GM23248 (cell line): ENCODE measurements around the gene TMEM139. TPM values are rescaled to one million over a fixed set of nuclear protein-coding genes. Genes with fewer than 3 reads are reported as not detected.

Source experiments
- DNase-seq: peaks from one replicate; pipeline ENCODE4 v3.0.0-alpha.2; 2015
- H2AFZ ChIP-seq: fragments of 200-600 bp; sonication (generic); 2 replicates; pipeline ENCODE4 v1.6.1; 2016; ENCODE audit warnings: antibody characterized with exemption
- H3F3A ChIP-seq: fragments of 200-600 bp; sonication (generic); 2 replicates; pipeline ENCODE4 v1.6.1; 2016; ENCODE audit warnings: mild to moderate bottlenecking, antibody characterized with exemption, mixed run types; ENCODE audit not compliant: insufficient read depth
- H3K27ac ChIP-seq: fragments of 200-600 bp; sonication (generic); 2 replicates; pipeline ENCODE4 v1.5.1; 2016; ENCODE audit warnings: mild to moderate bottlenecking
- H3K27me3 ChIP-seq: fragments of 200-600 bp; sonication (generic); replicated peaks from 2 replicates; pipeline ENCODE4 v1.6.1; 2016; ENCODE audit warnings: mild to moderate bottlenecking; ENCODE audit not compliant: insufficient read depth
- H3K36me3 ChIP-seq: fragments of 200-600 bp; sonication (generic); 2 replicates; pipeline ENCODE4 v1.6.1; 2016; ENCODE audit warnings: low read depth, mild to moderate bottlenecking
- H3K4me1 ChIP-seq: fragments of 200-600 bp; sonication (generic); 2 replicates; pipeline ENCODE4 v1.6.1; 2016; ENCODE audit warnings: mild to moderate bottlenecking; ENCODE audit not compliant: insufficient read depth
- H3K4me2 ChIP-seq: fragments of 200-600 bp; sonication (generic); one replicate; pipeline ENCODE4 v1.6.1; 2016; ENCODE audit warnings: mild to moderate bottlenecking; ENCODE audit not compliant: unreplicated experiment
- H3K4me3 ChIP-seq: fragments of 200-600 bp; sonication (generic); 2 replicates; pipeline ENCODE4 v1.5.1; 2016; ENCODE audit warnings: mild to moderate bottlenecking
- H3K79me2 ChIP-seq: fragments of 200-600 bp; sonication (generic); 2 replicates; pipeline ENCODE4 v1.6.1; 2016; ENCODE audit warnings: mild to moderate bottlenecking; ENCODE audit not compliant: insufficient read depth
- H3K9ac ChIP-seq: fragments of 200-600 bp; sonication (generic); 2 replicates; pipeline ENCODE4 v1.6.1; 2016; ENCODE audit warnings: mild to moderate bottlenecking
- H3K9me2 ChIP-seq: fragments of 200-600 bp; sonication (generic); 2 replicates; pipeline ENCODE4 v1.6.1; 2016; ENCODE audit warnings: mixed run types, mild to moderate bottlenecking, moderate library complexity; ENCODE audit not compliant: insufficient read depth
- H3K9me3 ChIP-seq: fragments of 200-600 bp; sonication (generic); one replicate; pipeline ENCODE4 v1.6.1; 2017; ENCODE audit warnings: low read depth
- H4K20me1 ChIP-seq: fragments of 200-600 bp; sonication (generic); 2 replicates; pipeline ENCODE4 v1.6.0; 2016; ENCODE audit not compliant: insufficient read depth
- EZH2 ChIP-seq: fragments of 200-600 bp; sonication (generic); IDR thresholded peaks from 2 replicates; pipeline ENCODE4 v1.6.1; 2018; ENCODE audit warnings: antibody characterized with exemption, mild to moderate bottlenecking; ENCODE audit not compliant: insufficient read depth, poor library complexity, severe bottlenecking
- EZH2phosphoT487 ChIP-seq: fragments of 200-600 bp; sonication (generic); IDR thresholded peaks from 2 replicates; pipeline ENCODE4 v1.6.1; 2018; ENCODE audit warnings: antibody characterized with exemption, moderate library complexity, mild to moderate bottlenecking, low read depth; ENCODE audit not compliant: insufficient read depth
- WGBS, 2 experiments: methylation state at CpG; one replicate each; pipeline ENCODE4 v1.1.6; 2015 to 2017; ENCODE audit warnings: low lambda C conversion rate in 2 of 2, low coverage in 1 of 2; ENCODE audit errors: missing lambda C conversion rate in 2 of 2; 5-methylcytosine and 5-hydroxymethylcytosine counted together
- in situ Hi-C: fragments of 300-500 bp; cut with MboI; formaldehyde crosslinking; loops from 2 replicates; pipeline ENCODE4 v1.15.0; 2020
- polyA plus RNA-seq: library from polyadenylated mRNA; unstranded; fragments of >200 nt; fragmentation: Nextera tagmentation; extraction: Ambion mirVana; gene quantifications from 2 replicates; pipeline ENCODE4 v1.2.1, GENCODE V29; 2016
- total RNA-seq: library from RNA; depleted of rRNA; stranded (reverse); fragments of >200 nt; shearing (Covaris generic); gene quantifications from 2 replicates; pipeline ENCODE4 v1.2.3, GENCODE V29; 2014

Gene TMEM139
- total and polyA plus RNA-seq, 2 experiments from 2014 or later: not detected

DNA sequence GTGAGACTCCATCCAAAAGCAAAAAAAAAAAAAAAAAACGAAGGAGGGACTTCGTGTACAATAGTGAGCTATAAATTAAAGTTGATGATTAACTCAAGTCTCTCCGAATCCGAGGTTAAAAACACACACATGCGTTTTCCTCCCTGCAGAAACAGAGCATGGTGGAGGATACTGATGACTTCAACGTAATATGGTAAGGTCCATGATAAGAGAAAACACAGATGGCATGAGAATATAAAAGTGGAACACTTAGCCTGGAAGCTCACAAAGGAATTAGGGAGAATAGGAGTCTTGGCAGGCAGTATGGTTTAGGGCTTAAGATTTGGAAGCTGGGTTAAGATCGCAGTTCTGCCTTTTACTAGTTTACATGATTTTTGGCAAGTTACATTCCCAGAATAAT is 41.6 kb upstream of the TMEM139 start:
- H3K9me2 ChIP-seq: no peaks in the 10 kb centered on the region
- no peaks in the 10 kb centered on the region for H3K79me2 ChIP-seq
- H4K20me1 ChIP-seq: no peaks in the 10 kb centered on the region
- no peak overlapping the region for H3K4me3 ChIP-seq
- TF ChIP-seq EZH2 (no peak), EZH2phosphoT487 (no peak)
- no peaks in the 10 kb centered on the region for H3K36me3 ChIP-seq
- H3K9me3 ChIP-seq: no peaks in the 10 kb centered on the region
- no peak overlapping the region for H3K4me2 ChIP-seq
- no peak for DNase-seq
- in situ Hi-C loops: no loop called here
- H3K9ac ChIP-seq: no peak overlapping the region
- peaks cover 26% of the 10 kb centered on the region; the same call in 1 of the 2 replicates for H3K4me1 ChIP-seq
- no peak overlapping the region for H3K27ac ChIP-seq
- no peak overlapping the region for H2AFZ ChIP-seq
- no peaks in the 10 kb centered on the region for H3K27me3 ChIP-seq
- 69 to 73% methylated on average over 7 of the region's 7 CpGs for WGBS, 2 experiments
- H3F3A ChIP-seq: peaks cover 26% of the 10 kb centered on the region

DNA sequence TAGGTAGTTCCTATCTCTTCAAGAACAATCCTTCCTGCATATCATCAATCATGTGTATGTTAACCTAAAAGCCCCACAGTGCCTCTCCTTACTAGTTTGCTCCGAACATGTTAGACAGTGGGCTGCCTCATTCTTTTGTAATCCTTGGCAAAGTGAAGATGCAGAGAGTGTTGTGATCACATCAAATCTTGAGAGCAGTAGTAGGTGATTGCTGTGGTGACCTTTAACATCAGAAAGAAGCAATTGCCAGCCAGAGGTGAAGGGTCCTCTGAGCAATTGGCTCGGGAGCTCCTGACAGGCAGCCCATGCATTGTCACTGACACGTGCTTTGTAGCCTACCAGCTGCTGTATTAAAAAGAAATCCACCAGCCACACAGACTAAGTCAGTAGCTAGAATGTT is 41.1 kb upstream of the TMEM139 start:
- no peak overlapping the region for H2AFZ ChIP-seq
- no peak overlapping the region for H3K4me2 ChIP-seq
- DNase-seq: no peak
- in situ Hi-C loops: no loop called here
- H3K9me3 ChIP-seq: no peaks in the 10 kb centered on the region
- H3K4me1 ChIP-seq: peaks cover 26% of the 10 kb centered on the region; the same call in 1 of the 2 replicates
- no peak overlapping the region for H3K27ac ChIP-seq
- H3K36me3 ChIP-seq: no peaks in the 10 kb centered on the region
- 70 to 74% methylated on average over 3 of the region's 3 CpGs for WGBS, 2 experiments
- H4K20me1 ChIP-seq: no peaks in the 10 kb centered on the region
- TF ChIP-seq EZH2phosphoT487: no peak
- no peak for TF ChIP-seq EZH2
- H3K9me2 ChIP-seq: no peaks in the 10 kb centered on the region
- no peak overlapping the region for H3K9ac ChIP-seq
- H3K27me3 ChIP-seq: no peaks in the 10 kb centered on the region
- peaks cover 26% of the 10 kb centered on the region for H3F3A ChIP-seq
- H3K79me2 ChIP-seq: no peaks in the 10 kb centered on the region
- no peak overlapping the region for H3K4me3 ChIP-seq

DNA sequence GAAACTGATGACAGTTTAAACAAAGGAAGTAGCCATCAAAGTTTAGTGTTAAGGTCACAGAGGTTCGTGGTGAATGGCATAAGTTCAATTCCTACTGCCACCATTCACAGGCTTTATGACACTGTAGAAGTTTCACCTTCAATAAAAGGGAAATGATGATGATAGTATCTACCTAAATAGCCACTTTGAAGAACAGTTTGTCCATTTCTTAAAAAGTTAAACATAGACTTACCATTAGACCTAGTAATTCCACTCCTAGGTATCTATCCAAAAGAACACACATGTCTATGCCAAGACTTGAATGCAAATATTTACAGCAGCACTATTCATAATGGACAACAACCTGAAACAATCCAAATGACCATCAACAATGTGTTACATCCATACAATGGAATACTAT is 40.4 kb upstream of the TMEM139 start:
- Histone ChIP-seq H3K4me3 (no peak overlapping the region), H3K9me2 (no peaks in the 10 kb centered on the region), H3K4me2 (no peak overlapping the region), H3K27ac (no peak overlapping the region), H3K36me3 (no peaks in the 10 kb centered on the region), H3K79me2 (no peaks in the 10 kb centered on the region), H4K20me1 (no peaks in the 10 kb centered on the region), H3F3A (peaks cover 24% of the 10 kb centered on the region), H3K9me3 (no peaks in the 10 kb centered on the region), H3K9ac (no peak overlapping the region), H3K4me1 (peaks cover 26% of the 10 kb centered on the region; the same call in 1 of the 2 replicates), H3K27me3 (no peaks in the 10 kb centered on the region), H2AFZ (no peak overlapping the region)
- in situ Hi-C loops: no loop called here
- WGBS, 2 experiments: 32 to 43% methylated on average over 1 of the region's 1 CpG
- no peak for TF ChIP-seq EZH2
- no peak for TF ChIP-seq EZH2phosphoT487
- DNase-seq: no peak

DNA sequence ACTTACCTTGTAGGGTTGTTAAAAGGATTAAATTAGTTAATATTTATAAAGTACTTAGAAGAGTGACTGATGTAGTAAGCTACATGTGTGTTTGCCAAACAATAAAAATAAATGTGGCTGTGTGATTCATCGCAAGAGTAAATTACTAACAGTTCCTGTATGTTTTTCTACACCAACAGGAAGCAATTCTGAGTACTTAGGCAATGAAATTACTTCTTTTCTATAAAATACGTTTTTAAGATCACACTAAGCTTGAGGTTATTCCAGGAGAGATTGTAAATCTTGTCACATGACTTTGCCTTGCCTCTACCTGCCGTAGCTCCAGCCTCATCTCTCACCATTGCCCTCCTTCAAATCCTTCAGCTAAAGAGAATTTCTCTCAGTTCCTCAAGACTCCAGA is 39.6 kb upstream of the TMEM139 start:
- WGBS, 2 experiments: 58% methylated on average over 3 of the region's 3 CpGs

GRCh38 chr7:143247372-143247771 is 37.4 kb upstream of the TMEM139 start:
- no peak overlapping the region for H3K4me3 ChIP-seq
- H3K9me3 ChIP-seq: no peaks in the 10 kb centered on the region
- peaks cover 9% of the 10 kb centered on the region; the same call in 1 of the 2 replicates for H3K4me1 ChIP-seq
- in situ Hi-C loops: no loop called here
- WGBS, 2 experiments: 50 to 53% methylated on average over 1 of the region's 1 CpG
- H3K27ac ChIP-seq: no peak overlapping the region
- TF ChIP-seq EZH2 (no peak), EZH2phosphoT487 (no peak)
- no peak overlapping the region for H2AFZ ChIP-seq
- no peak overlapping the region for H3K4me2 ChIP-seq
- no peaks in the 10 kb centered on the region for H3K9me2 ChIP-seq
- no peak for DNase-seq
- no peak overlapping the region for H3K9ac ChIP-seq
- no peaks in the 10 kb centered on the region for H3K27me3 ChIP-seq
- H3K79me2 ChIP-seq: no peaks in the 10 kb centered on the region
- no peaks in the 10 kb centered on the region for H3K36me3 ChIP-seq
- peaks cover 3% of the 10 kb centered on the region; the same call in 1 of the 2 replicates for H3F3A ChIP-seq
- H4K20me1 ChIP-seq: no peaks in the 10 kb centered on the region

More for the DNA sequence above, 39.6 kb upstream of the TMEM139 start:
- no peaks in the 10 kb centered on the region for H3K36me3 ChIP-seq
- no peaks in the 10 kb centered on the region for H4K20me1 ChIP-seq
- H3K4me3 ChIP-seq: no peak overlapping the region
- H2AFZ ChIP-seq: no peak overlapping the region
- peaks cover 18% of the 10 kb centered on the region; the same call in 1 of the 2 replicates for H3K4me1 ChIP-seq
- H3K9me3 ChIP-seq: no peaks in the 10 kb centered on the region
- peaks cover 16% of the 10 kb centered on the region for H3F3A ChIP-seq
- H3K79me2 ChIP-seq: no peaks in the 10 kb centered on the region
- H3K9ac ChIP-seq: no peak overlapping the region
- DNase-seq: peak; percentile 74
- H3K27ac ChIP-seq: no peak overlapping the region
- in situ Hi-C loops: no loop called here
- H3K27me3 ChIP-seq: no peaks in the 10 kb centered on the region
- TF ChIP-seq EZH2 (no peak), EZH2phosphoT487 (no peak)
- H3K9me2 ChIP-seq: no peaks in the 10 kb centered on the region
- no peak overlapping the region for H3K4me2 ChIP-seq
